Middle frontal gyrus (tissue), 1 donor: ENCODE results near the gene TEX48.

Source experiments
- DNase-seq: peaks from one replicate; pipeline ENCODE4 v3.0.0-alpha.2; 2015; ENCODE audit warnings: low spot score; ENCODE audit errors: extremely low spot score

Gene TEX48

GRCh38 chr9:114681594-114682332 lies at the start of gene TEX48:
Gene TEX48, minus strand, starts transcription at chr9:114682192. Its CDS starts 10,469 bp downstream, at chr9:114671723.
- no peak for DNase-seq

- no peak for DNase-seq
Measured at GRCh38 chr9:114731701-114732100, 49.7 kb upstream of the TEX48 start.

GRCh38 chr9:114729706-114730105 lies 47.7 kb upstream of the TEX48 start:
- no peak for DNase-seq

- DNase-seq: no peak
Measured at GRCh38 chr9:114725930-114726329, 43.9 kb upstream of the TEX48 start.

GRCh38 chr9:114724744-114725143 lies 42.8 kb upstream of the TEX48 start:
- no peak for DNase-seq

GRCh38 chr9:114723931-114724330 lies 41.9 kb upstream of the TEX48 start:
- DNase-seq: no peak

- DNase-seq: no peak
Measured at GRCh38 chr9:114722937-114723620, 41.1 kb upstream of the TEX48 start.

- DNase-seq: no peak
Measured at GRCh38 chr9:114722081-114722621, 40.2 kb upstream of the TEX48 start.

GRCh38 chr9:114721491-114722079 lies 39.6 kb upstream of the TEX48 start:
- DNase-seq: no peak

GRCh38 chr9:114720086-114720676 lies 38.2 kb upstream of the TEX48 start:
- DNase-seq: no peak

- no peak for DNase-seq
Measured at GRCh38 chr9:114719290-114719689, 37.3 kb upstream of the TEX48 start.

GRCh38 chr9:114718801-114719221 lies 36.8 kb upstream of the TEX48 start:
- DNase-seq: no peak

GRCh38 chr9:114717908-114718486 lies 36.0 kb upstream of the TEX48 start:
- DNase-seq: no peak

- DNase-seq: no peak
Measured at GRCh38 chr9:114709636-114710035, 27.6 kb upstream of the TEX48 start.

GRCh38 chr9:114706711-114707110 lies 24.7 kb upstream of the TEX48 start:
- DNase-seq: no peak

- DNase-seq: no peak
Measured at GRCh38 chr9:114701988-114702387, 20.0 kb upstream of the TEX48 start.

GRCh38 chr9:114697951-114698351 lies 16.0 kb upstream of the TEX48 start:
- DNase-seq: no peak

GRCh38 chr9:114696814-114697544 lies 15.0 kb upstream of the TEX48 start:
- no peak for DNase-seq

- no peak for DNase-seq
Measured at GRCh38 chr9:114695948-114696347, 14.0 kb upstream of the TEX48 start.

GRCh38 chr9:114694719-114695269 lies 12.8 kb upstream of the TEX48 start:
- DNase-seq: no peak
